Testis (tissue), 3 donors: ENCODE results near the gene NR1I2. TPM values are rescaled to one million over a fixed set of nuclear protein-coding genes. Genes with fewer than 3 reads are reported as not detected.

Experiments used
- DNase-seq: peaks from one replicate; pipeline ENCODE4 v3.0.0-alpha.2; 2019
- H3K27ac ChIP-seq, 2 donors: fragments of 200-600 bp; sonication (generic); one replicate each; pipeline ENCODE4 v1.5.1; 2019
- H3K27me3 ChIP-seq: fragments of 200-600 bp; sonication (generic); one replicate; pipeline ENCODE4 v1.5.1; 2019
- H3K36me3 ChIP-seq: fragments of 200-600 bp; sonication (generic); one replicate; pipeline ENCODE4 v1.5.1; 2017; ENCODE audit warnings: low read depth; ENCODE audit errors: missing control alignments
- H3K4me1 ChIP-seq: fragments of 200-600 bp; sonication (generic); one replicate; pipeline ENCODE4 v1.5.1; 2019
- H3K4me3 ChIP-seq, 2 donors: fragments of 200-600 bp; sonication (generic); one replicate each; pipeline ENCODE4 v1.5.1; 2017 to 2019
- H3K9me3 ChIP-seq: fragments of 200-600 bp; sonication (generic); one replicate; pipeline ENCODE4 v1.5.1; 2017
- CTCF ChIP-seq, 3 experiments: fragments of 450-650 bp in 2 of 3; fragments of 200-600 bp in 1 of 3; sonication (generic) in 1 of 3; IDR thresholded peaks; one replicate each; pipeline ENCODE4 v1.5.1; 2016 to 2019; ENCODE audit warnings: antibody characterized with exemption in 3 of 3, mild to moderate bottlenecking in 2 of 3, moderate library complexity in 1 of 3
- POLR2A ChIP-seq: fragments of 450-650 bp; IDR thresholded peaks from one replicate; pipeline ENCODE4 v1.6.1; 2017; ENCODE audit warnings: antibody characterized with exemption, mild to moderate bottlenecking, moderate library complexity
- WGBS, 2 donors: methylation state at CpG; one replicate each; pipeline ENCODE4 v1.1.5; 2018; 5-methylcytosine and 5-hydroxymethylcytosine counted together
- intact Hi-C: fragments of 100-400 bp; cut with DNase I; formaldehyde crosslinking; loops from one replicate; pipeline ENCODE4 v1.15.1; 2023; ENCODE audit warnings: low total_unique reads
- polyA plus RNA-seq: library from polyadenylated mRNA; stranded (reverse); fragments of 350-450 nt; fragmentation: Illumina TruSeq; extraction: RNeasy Lipid Tissue Mini Kit (QIAGEN cat#74804); gene quantifications from one replicate; pipeline ENCODE4 v1.2.3, GENCODE V29; 2014; ENCODE audit warnings: low read depth, low replicate concordance; ENCODE audit not compliant: insufficient read depth
- total RNA-seq, 2 donors: library from RNA; depleted of rRNA; stranded (reverse); fragments of >200 nt; gene quantifications; one replicate each; pipeline ENCODE4 v1.2.3, GENCODE V29; 2016

Gene NR1I2
- total and polyA plus RNA-seq, 3 donors from 2014 or later, result 0.47 to 0.74 (median 0.57) TPM

GRCh38 chr3:119751423-119751822, 30.5 kb upstream of the NR1I2 start:
- intact Hi-C loops, result no loop called here
- 93 to 95% methylated on average over 3 of the region's 3 CpGs for WGBS, 2 donors
- H3K27me3 ChIP-seq, result no peaks in the 10 kb centered on the region
- no peak for DNase-seq
- TF ChIP-seq CTCF (IDR thresholded peaks at IDR 0.05) (no peak), POLR2A (no peak)
- H3K9me3 ChIP-seq, result no peaks in the 10 kb centered on the region
- H3K4me1 ChIP-seq, result no peaks in the 10 kb centered on the region
- no peak overlapping the region for H3K4me3 ChIP-seq
- H3K36me3 ChIP-seq, result no peaks in the 10 kb centered on the region
- no peak overlapping the region for H3K27ac ChIP-seq

- Histone ChIP-seq H3K36me3 (no peaks in the 10 kb centered on the region), H3K4me3 (no peak overlapping the region), H3K4me1 (no peaks in the 10 kb centered on the region), H3K27me3 (no peaks in the 10 kb centered on the region), H3K27ac (no peak overlapping the region), H3K9me3 (no peaks in the 10 kb centered on the region)
- WGBS, 2 donors, result 60 to 92% methylated on average over 1 of the region's 1 CpG
- intact Hi-C loops, result no loop called here
- TF ChIP-seq CTCF (IDR thresholded peaks at IDR 0.05), result no peak
- no peak for TF ChIP-seq POLR2A
- DNase-seq, result no peak
Observed at GRCh38 chr3:119759962-119760361, 21.9 kb upstream of the NR1I2 start.

- intact Hi-C loops, result no loop called here
- H3K4me3 ChIP-seq, result no peak overlapping the region
- no peak for DNase-seq
- no peaks in the 10 kb centered on the region for H3K4me1 ChIP-seq
- no peaks in the 10 kb centered on the region for H3K27me3 ChIP-seq
- no peaks in the 10 kb centered on the region for H3K36me3 ChIP-seq
- TF ChIP-seq POLR2A (no peak), CTCF (IDR thresholded peaks at IDR 0.05) (no peak)
- H3K27ac ChIP-seq, result no peak overlapping the region
- 85 to 91% methylated on average over 2 of the region's 2 CpGs for WGBS, 2 donors
- H3K9me3 ChIP-seq, result no peaks in the 10 kb centered on the region
Observed at GRCh38 chr3:119762876-119763275, 19.0 kb upstream of the NR1I2 start.

GRCh38 chr3:119763466-119763865, 18.4 kb upstream of the NR1I2 start:
- TF ChIP-seq POLR2A, result no peak
- no peak for TF ChIP-seq CTCF (IDR thresholded peaks at IDR 0.05)
- Histone ChIP-seq H3K36me3 (no peaks in the 10 kb centered on the region), H3K27ac (no peak overlapping the region), H3K9me3 (no peaks in the 10 kb centered on the region), H3K27me3 (no peaks in the 10 kb centered on the region), H3K4me1 (no peaks in the 10 kb centered on the region), H3K4me3 (no peak overlapping the region)
- no peak for DNase-seq
- intact Hi-C loops, result no loop called here

GRCh38 chr3:119765239-119765638, 16.7 kb upstream of the NR1I2 start:
- 62 to 85% methylated on average over 1 of the region's 1 CpG for WGBS, 2 donors
- intact Hi-C loops, result no loop called here
- TF ChIP-seq POLR2A, result no peak
- TF ChIP-seq CTCF (IDR thresholded peaks at IDR 0.05), result no peak
- no peak overlapping the region for H3K4me3 ChIP-seq
- no peaks in the 10 kb centered on the region for H3K27me3 ChIP-seq
- H3K27ac ChIP-seq, result no peak overlapping the region
- H3K4me1 ChIP-seq, result no peaks in the 10 kb centered on the region
- H3K9me3 ChIP-seq, result no peaks in the 10 kb centered on the region
- no peaks in the 10 kb centered on the region for H3K36me3 ChIP-seq
- DNase-seq, result no peak
